SH-SY5Y (cell line): ENCODE data around the gene APOBEC4.

Source experiments
- GATA2 ChIP-seq: IDR thresholded peaks from 2 replicates; pipeline ENCODE4 v1.6.1; 2011; ENCODE audit warnings: mild to moderate bottlenecking, low read depth, low read length
- GATA3 ChIP-seq: IDR thresholded peaks from 2 replicates; pipeline ENCODE4 v1.6.1; 2011; ENCODE audit warnings: low read depth, mild to moderate bottlenecking, low read length, moderate library complexity

DNA sequence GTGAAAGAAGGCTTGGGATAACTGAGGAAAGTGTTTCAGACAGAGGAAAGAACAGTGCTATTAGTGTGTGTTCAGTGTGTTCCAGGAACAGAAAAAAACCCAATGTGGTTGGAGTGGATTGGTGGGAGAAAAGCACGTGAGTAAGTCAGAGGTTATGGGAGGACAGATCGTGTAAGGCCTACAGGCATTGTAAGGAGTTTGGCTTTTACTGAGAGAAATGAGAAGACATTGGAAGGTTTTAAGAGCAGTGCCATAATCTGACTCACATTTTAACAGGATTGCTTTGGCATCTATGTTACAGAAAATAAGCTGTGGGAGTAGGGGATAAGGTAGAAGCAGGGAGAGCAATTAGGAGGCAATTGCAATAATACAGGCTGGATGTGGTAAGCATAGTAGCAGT, 22.4 kb downstream of the APOBEC4 start:
- TF ChIP-seq GATA3, result no peak
- no peak for TF ChIP-seq GATA2
